Measurements from ENCODE around the gene PRM2.

The PRM2 gene

GRCh38 chr16:11283820-11284248 lies 7.6 kb upstream of the PRM2 start:
- no peak for DNase-seq

- DNase-seq = no peak
Observed at GRCh38 chr16:11280616-11281522, 4.6 kb upstream of the PRM2 start, which contains the start of gene PRM1. TSS of gene PRM1 (minus strand) at chr16:11281330. CDS start at chr16:11281238, 92 bp downstream.

- DNase-seq = no peak
Observed at GRCh38 chr16:11278681-11279628, 2.7 kb upstream of the PRM2 start.

- no peak for DNase-seq
Observed at GRCh38 chr16:11277607-11278337, 1.5 kb upstream of the PRM2 start.

GRCh38 chr16:11276896-11277593 lies 765 bp upstream of the PRM2 start:
- no peak for DNase-seq

GRCh38 chr16:11274964-11275363 lies 1.3 kb downstream of the PRM2 start:
- DNase-seq = no peak

- no peak for DNase-seq
Observed at GRCh38 chr16:11273721-11274324, 2.5 kb downstream of the PRM2 start.

- DNase-seq = no peak
Observed at GRCh38 chr16:11272921-11273720, 3.2 kb downstream of the PRM2 start, which contains the start of gene PRM3. TSS of gene PRM3 (minus strand) at chr16:11273629. CDS start at chr16:11273595, 34 bp downstream.

GRCh38 chr16:11272484-11272883 lies 3.8 kb downstream of the PRM2 start:
- DNase-seq = no peak

- DNase-seq = no peak
Observed at GRCh38 chr16:11271610-11272009, 4.7 kb downstream of the PRM2 start.

- no peak for DNase-seq
Observed at GRCh38 chr16:11270602-11271162, 5.6 kb downstream of the PRM2 start.

- DNase-seq = no peak
Observed at GRCh38 chr16:11268921-11269375, 7.3 kb downstream of the PRM2 start, which contains the start of gene TNP2. TSS of gene TNP2 (minus strand) at chr16:11269325. CDS start at chr16:11269262, 63 bp downstream.

GRCh38 chr16:11265124-11265523 lies 11.2 kb downstream of the PRM2 start:
- DNase-seq = no peak

GRCh38 chr16:11264155-11264832 lies 12.0 kb downstream of the PRM2 start:
- no peak for DNase-seq

GRCh38 chr16:11263737-11264136 lies 12.5 kb downstream of the PRM2 start:
- DNase-seq = no peak

GRCh38 chr16:11262915-11263314 lies 13.4 kb downstream of the PRM2 start:
- no peak for DNase-seq

- DNase-seq = no peak
Observed at GRCh38 chr16:11260596-11260966, 15.7 kb downstream of the PRM2 start.

- no peak for DNase-seq
Observed at GRCh38 chr16:11259655-11260595, 16.4 kb downstream of the PRM2 start.

Data from SHP77 treated with DMSO at 0.1 percent for 48 hours (cell line).